ENCODE measurements around the gene MTUS2.
A peak's percentile ranks its signal among the peaks of the same experiment; 100 is the strongest.
"Not testable (repeated sequence)": the region's sequence is repeated elsewhere in the genome, so short reads cannot be mapped to it uniquely, and the experiment has no call there.

The MTUS2 gene

DNA sequence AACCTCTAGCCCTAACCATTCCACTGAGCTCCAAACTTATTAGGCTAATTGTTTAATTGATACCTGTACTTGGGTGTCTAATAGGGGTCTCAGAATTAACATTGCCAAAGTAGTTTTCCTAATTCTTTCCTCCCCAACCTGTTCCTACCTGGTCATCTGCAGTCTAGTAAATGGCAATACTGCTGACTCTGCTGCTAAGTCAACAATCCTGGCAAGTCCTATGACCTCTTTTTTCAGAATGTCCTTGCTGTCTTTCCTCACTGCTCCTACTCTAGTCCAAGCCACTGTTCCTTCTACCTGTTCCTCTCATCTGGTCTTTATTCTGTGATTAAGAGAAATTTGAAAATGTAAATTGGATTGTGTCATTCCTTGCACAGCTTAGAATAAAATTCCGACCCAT lies 143.9 kb downstream of the MTUS2 start:
- H3K4me3 Mint-ChIP-seq = no peak overlapping the region
- H3K36me3 Mint-ChIP-seq = no peaks in the 10 kb centered on the region
- H3K27ac Mint-ChIP-seq = no peak overlapping the region
- ATAC-seq = no peak
- H3K9me3 Mint-ChIP-seq = no peaks in the 10 kb centered on the region
- H3K27me3 Mint-ChIP-seq = peaks cover 9% of the 10 kb centered on the region
- no peaks in the 10 kb centered on the region for H3K4me1 Mint-ChIP-seq

DNA sequence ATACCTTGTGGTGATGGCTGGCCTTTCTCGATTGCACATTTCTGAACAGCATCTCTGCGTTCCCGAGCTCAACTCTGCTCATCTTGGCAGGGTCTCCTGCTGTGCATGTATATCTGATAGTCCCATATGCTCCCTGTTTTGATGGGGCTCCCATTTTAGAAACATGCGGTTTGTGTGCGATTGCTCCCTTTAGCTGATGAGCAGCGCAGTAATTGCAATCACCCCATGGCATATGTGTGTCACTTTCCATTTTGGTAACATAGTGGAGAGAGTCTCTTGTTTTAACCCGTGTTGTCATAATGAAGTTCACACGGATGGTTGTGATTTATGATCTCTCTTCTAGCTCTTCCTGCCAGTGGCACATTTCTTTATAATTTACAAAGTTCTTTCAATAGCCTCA lies 144.7 kb downstream of the MTUS2 start:
- Mint-ChIP-seq H3K9me3 (no peaks in the 10 kb centered on the region), H3K4me3 (no peak overlapping the region), H3K27me3 (peaks cover 9% of the 10 kb centered on the region), H3K4me1 (no peaks in the 10 kb centered on the region), H3K36me3 (no peaks in the 10 kb centered on the region), H3K27ac (no peak overlapping the region)
- no peak for ATAC-seq

DNA sequence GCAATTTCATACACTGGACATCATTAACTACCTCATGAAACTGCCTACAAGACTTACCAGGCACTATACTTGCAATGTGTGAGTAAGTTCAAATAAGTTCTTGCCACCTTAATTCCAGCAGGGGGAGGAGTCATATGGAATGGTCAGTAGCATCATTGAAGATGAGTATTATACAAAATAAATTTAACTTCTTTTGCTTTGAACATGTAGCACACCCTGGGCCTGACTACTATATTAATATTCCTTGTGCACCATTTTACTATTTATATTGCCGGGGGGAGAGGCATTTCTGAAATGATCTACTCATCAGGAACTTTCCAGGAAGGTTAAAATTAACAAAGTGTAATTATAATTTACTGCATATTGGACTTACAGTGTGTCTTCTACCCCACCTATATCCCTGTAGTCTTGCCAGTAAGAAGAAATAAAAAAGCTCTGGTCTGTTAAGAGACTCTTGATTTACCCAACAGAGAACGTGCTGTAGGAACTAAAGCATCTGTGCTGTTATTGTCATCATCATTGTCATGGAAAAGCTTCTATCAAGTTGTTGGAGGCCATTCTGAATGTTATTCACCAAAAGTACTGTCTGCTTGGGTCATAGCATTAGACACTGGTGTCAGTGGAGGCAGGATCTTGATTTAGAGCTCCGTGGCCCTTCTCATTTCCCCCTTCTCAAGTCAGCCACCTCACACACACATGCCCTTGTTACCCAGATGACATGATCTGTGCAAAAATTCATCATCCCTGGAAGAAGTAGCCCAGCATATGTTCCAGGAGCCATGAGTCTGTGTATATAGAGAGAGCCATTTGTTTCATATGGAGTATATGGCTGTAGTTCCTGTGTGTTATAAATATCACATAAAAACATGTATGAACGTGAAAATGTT lies 147.1 kb downstream of the MTUS2 start:
- ATAC-seq = no peak
- Mint-ChIP-seq H3K4me3 (no peak overlapping the region), H3K36me3 (no peaks in the 10 kb centered on the region), H3K27me3 (peaks cover 9% of the 10 kb centered on the region), H3K9me3 (no peaks in the 10 kb centered on the region), H3K4me1 (no peaks in the 10 kb centered on the region), H3K27ac (no peak overlapping the region)

DNA sequence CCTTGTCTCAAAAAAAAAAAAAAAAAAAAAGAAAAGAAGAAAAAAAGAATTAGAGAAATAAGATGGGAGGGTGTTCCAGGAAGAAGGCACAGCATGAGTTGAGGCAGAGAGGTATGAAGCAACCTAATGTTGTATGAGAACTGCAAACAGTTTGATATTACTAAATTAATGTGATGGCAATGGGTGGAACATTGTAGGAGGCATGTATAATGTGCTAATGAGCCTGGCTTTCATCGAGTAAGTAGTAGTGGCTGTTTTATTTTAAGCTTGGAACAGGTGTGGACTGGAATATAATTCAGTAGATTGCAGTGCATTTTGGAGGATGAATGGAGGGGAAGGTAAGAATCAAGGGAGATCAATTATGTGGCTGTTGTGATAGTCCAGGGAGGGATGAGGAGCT lies 156.1 kb downstream of the MTUS2 start:
- Mint-ChIP-seq H3K4me1 (no peaks in the 10 kb centered on the region), H3K9me3 (no peaks in the 10 kb centered on the region), H3K4me3 (no peak overlapping the region), H3K27me3 (peaks cover 27% of the 10 kb centered on the region), H3K36me3 (no peaks in the 10 kb centered on the region), H3K27ac (no peak overlapping the region)
- no peak for ATAC-seq

DNA sequence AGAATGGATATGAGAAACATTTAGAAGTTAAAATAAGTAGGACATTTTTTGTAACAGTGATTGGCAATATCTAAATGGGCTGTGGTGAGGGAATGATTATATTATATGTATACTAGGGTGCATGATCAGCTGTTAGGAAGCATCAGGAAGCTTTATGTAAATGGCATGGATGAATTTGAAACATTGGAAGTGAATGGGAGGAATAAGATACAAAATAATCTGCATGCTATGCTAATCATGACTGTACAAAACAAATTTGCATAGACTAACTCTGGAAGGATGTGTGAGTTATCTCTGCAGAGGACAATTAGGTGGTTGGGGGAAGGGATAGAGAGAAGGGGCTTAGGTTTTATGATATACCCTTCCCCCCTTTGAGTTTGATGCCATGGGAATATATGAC lies 156.5 kb downstream of the MTUS2 start:
- H3K27me3 Mint-ChIP-seq = peaks cover 27% of the 10 kb centered on the region
- H3K9me3 Mint-ChIP-seq = no peaks in the 10 kb centered on the region
- H3K36me3 Mint-ChIP-seq = no peaks in the 10 kb centered on the region
- no peak overlapping the region for H3K4me3 Mint-ChIP-seq
- H3K4me1 Mint-ChIP-seq = no peaks in the 10 kb centered on the region
- no peak for ATAC-seq
- no peak overlapping the region for H3K27ac Mint-ChIP-seq

DNA sequence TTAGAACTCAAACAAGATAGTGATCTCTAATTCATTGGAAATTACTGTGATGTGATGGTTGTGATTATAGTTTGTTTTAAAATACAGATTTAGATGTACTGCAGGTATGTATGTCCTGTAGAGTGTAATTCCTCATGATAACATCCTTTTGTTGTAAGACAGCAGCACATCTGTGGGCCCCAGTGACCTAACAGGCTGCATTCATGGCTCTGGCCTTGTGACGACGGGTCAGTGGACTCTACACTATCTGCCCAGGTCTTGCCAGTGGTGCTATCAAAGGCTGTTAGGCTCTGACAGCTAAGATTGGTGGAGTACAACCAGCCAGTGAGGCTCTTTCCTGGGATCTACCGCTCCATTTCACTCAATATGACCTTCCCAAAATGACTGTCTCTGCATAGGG lies 158.4 kb downstream of the MTUS2 start:
- ATAC-seq = no peak
- Mint-ChIP-seq H3K27ac (no peak overlapping the region), H3K36me3 (no peaks in the 10 kb centered on the region), H3K4me1 (no peaks in the 10 kb centered on the region), H3K27me3 (peaks cover 26% of the 10 kb centered on the region), H3K4me3 (no peak overlapping the region), H3K9me3 (no peaks in the 10 kb centered on the region)

DNA sequence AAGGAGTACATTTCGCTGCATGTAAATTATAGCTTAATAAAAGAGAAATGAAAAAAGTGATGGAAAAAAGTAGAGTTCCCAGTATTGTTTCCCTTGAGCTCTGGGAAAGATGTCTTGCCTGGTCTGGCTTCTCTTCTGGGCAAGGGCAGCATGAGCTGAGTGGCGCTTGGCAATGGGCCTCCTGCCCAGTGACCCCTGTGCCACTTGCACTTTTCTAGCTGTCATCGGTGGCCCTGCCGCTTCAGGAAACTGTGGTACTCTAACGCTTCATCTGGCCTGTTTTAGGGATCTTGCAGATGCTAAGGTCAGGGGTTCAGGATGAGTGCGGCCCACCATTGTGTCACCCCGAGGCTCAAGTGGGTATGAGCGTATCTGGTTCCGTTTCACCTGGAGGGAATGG lies 161.4 kb downstream of the MTUS2 start:
- no peaks in the 10 kb centered on the region for H3K4me1 Mint-ChIP-seq
- peaks cover 5% of the 10 kb centered on the region for H3K27me3 Mint-ChIP-seq
- no peak overlapping the region for H3K4me3 Mint-ChIP-seq
- ATAC-seq = no peak
- H3K36me3 Mint-ChIP-seq = no peaks in the 10 kb centered on the region
- no peak overlapping the region for H3K27ac Mint-ChIP-seq
- H3K9me3 Mint-ChIP-seq = no peaks in the 10 kb centered on the region

DNA sequence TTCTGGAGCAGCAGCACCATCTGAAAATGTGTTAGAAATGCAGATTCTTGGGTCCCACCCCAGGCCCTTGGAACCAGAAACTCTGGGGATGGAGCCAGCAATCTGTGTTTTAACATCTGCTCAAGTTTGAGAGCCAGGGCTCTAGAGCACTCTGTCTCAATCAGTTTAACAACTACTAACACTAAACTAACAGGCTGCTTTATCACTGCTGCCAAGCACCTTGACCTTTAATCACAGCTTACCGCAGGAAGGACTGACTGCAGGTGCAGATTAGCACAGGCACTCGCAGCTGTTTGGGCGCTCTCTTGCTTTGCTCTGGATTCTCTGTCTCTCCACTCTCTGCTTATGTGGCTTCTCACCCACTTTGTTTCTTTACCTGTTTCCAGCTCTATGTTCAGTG lies 163.5 kb downstream of the MTUS2 start:
- H3K27ac Mint-ChIP-seq = no peak overlapping the region
- no peaks in the 10 kb centered on the region for H3K4me1 Mint-ChIP-seq
- H3K36me3 Mint-ChIP-seq = no peaks in the 10 kb centered on the region
- H3K9me3 Mint-ChIP-seq = no peaks in the 10 kb centered on the region
- no peak for ATAC-seq
- no peak overlapping the region for H3K4me3 Mint-ChIP-seq
- no peaks in the 10 kb centered on the region for H3K27me3 Mint-ChIP-seq

DNA sequence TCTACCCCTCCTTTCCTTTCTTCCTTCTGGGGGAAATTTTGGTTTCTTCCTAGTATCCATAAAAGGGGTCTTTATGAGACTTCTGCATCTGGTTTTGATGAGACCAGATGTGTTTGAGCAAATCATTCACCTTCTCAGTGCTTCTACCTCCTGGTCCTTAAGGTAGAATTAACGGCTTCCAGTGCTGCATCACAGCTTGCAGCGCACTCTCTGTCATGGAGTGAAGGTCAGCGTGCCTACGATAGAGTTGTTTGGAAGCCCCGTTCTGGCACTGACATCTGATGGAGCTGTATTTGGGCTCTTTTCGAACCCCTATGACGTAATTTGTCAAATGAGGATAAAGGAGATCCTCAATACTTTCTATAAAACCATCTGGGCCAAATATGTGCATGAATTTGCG lies 164.2 kb downstream of the MTUS2 start:
- Mint-ChIP-seq H3K36me3 (no peaks in the 10 kb centered on the region), H3K27ac (no peak overlapping the region), H3K4me3 (no peak overlapping the region), H3K4me1 (no peaks in the 10 kb centered on the region), H3K9me3 (no peaks in the 10 kb centered on the region), H3K27me3 (no peaks in the 10 kb centered on the region)
- ATAC-seq = no peak

DNA sequence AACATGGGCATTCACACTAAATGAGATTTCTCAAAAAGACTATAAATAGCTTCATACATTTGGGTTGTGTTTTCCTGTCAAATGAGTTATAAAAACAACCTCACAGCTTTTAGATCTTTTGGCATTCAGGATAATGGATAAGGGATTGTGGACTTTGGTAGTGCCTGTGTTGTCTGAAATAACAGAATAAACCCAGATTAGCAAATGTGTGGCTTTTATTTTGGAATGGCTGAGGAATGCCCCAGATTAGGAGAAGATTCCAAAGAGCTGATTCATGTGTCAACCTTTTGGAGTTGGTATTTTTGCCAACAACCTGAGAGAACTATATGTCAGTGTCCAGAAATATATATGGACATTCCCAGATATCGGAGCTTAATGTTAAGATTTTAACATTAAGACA lies 164.7 kb downstream of the MTUS2 start:
- Mint-ChIP-seq H3K36me3 (no peaks in the 10 kb centered on the region), H3K4me3 (no peak overlapping the region), H3K27ac (no peak overlapping the region), H3K4me1 (no peaks in the 10 kb centered on the region), H3K27me3 (no peaks in the 10 kb centered on the region), H3K9me3 (peaks cover under 1% of the 10 kb centered on the region)
- no peak for ATAC-seq

DNA sequence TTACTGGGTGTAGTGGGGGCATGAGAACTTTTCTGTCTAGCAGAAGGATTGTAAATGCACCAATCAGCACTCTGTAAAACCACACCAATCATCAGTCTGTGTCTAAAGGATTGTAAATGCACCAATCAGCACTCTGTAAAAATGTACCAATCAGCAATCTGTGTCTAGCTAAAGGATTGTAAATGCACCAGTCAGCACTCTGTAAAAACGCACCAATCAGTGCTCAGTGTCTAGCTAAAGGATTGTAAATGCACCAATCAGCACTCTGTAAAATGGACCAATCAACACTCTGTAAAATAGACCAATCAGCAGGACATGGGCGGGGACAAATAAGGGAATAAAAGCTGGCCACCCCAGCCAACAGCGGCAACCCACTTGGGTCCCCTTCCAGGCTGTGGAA lies 170.2 kb downstream of the MTUS2 start:
- not testable (repeated sequence) for H3K4me3 Mint-ChIP-seq, ATAC-seq, H3K4me1 Mint-ChIP-seq, H3K36me3 Mint-ChIP-seq, H3K9me3 Mint-ChIP-seq, H3K27ac Mint-ChIP-seq, H3K27me3 Mint-ChIP-seq

DNA sequence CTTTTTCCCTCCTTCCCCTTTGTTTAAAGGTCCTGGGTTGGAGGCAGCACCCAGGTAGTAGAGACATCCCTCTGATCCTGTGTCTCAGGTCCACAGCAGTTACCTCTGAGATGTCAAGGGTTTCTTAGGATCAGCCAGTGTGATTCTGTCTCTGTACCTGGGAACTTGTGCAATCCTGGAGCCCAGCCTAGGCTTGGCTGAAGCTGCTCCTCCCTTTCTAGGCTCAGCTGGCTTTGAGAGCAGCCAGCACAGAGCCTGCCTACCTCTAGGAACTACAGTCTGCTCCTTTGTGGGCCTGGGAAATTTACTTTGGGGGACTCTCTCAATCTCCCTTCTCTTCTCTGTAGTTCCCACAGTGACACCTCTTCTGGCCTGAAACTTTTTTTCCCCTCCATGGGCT lies 171.6 kb downstream of the MTUS2 start:
- no peak for ATAC-seq
- Mint-ChIP-seq H3K27me3 (no peaks in the 10 kb centered on the region), H3K4me3 (no peak overlapping the region), H3K36me3 (no peaks in the 10 kb centered on the region), H3K4me1 (no peaks in the 10 kb centered on the region), H3K27ac (no peak overlapping the region), H3K9me3 (peaks cover 4% of the 10 kb centered on the region)

DNA sequence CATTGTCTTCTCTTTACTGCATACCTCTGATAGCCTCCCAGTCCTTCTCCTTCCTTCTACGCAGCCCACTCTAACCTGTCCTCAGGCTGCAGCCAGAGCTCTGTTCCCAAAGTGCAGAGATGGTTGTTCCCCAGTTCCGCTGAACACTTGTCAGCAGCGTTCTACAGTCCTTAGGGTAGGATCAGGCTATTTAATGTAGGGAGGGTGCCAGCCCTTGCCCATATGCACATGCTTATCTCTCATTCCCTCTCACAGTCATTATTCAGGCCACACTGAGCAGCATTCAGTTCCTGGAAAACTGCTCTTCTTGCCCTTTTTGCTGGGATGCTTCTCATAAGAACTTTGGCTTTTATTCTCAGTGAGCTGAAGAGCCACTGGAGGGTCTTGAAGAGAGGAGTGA lies 180.7 kb downstream of the MTUS2 start:
- Mint-ChIP-seq H3K9me3 (peaks cover 13% of the 10 kb centered on the region), H3K4me1 (no peaks in the 10 kb centered on the region), H3K27me3 (peaks cover 27% of the 10 kb centered on the region), H3K36me3 (peaks cover 6% of the 10 kb centered on the region), H3K4me3 (no peak overlapping the region), H3K27ac (no peak overlapping the region)
- ATAC-seq = no peak

DNA sequence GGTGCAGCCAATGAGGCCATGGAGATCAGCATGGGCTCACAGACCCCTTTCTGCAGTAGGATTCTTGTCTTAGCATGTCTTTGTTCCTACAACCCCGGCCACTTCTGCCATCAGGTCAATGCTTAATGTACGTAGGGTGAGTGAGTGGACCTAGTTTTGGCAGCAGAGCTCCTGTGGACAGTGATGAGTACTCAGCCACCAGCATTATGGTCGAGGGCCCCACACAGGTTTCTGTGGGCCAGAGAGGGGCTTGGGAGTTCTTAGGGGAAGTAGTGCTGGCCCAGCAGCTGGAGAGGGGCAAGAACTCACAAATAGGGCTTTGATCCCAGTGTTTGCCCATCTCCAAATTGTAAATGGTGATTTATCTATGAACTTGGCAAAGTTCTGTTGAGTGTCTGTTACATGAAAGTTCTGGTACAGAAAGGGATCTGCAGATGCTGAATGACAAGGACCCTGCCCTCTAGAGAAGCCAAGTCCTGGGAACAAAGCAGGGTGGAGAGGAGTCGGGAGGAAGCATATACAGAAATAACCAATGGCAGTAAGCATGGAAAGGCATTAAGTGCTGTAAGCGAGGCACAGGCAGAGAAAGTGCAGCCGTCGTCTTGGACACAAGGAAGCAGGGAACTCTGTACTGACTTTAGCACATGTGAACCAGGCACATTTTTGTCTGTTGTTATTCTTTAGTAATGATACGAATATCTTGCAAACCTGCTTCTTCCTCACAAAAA lies 185.1 kb downstream of the MTUS2 start:
- Mint-ChIP-seq H3K27ac (no peak overlapping the region), H3K36me3 (peaks cover 6% of the 10 kb centered on the region), H3K4me3 (no peak overlapping the region), H3K9me3 (peaks cover 8% of the 10 kb centered on the region), H3K27me3 (peaks cover 38% of the 10 kb centered on the region), H3K4me1 (no peaks in the 10 kb centered on the region)
- ATAC-seq = peak; percentile 20

DNA sequence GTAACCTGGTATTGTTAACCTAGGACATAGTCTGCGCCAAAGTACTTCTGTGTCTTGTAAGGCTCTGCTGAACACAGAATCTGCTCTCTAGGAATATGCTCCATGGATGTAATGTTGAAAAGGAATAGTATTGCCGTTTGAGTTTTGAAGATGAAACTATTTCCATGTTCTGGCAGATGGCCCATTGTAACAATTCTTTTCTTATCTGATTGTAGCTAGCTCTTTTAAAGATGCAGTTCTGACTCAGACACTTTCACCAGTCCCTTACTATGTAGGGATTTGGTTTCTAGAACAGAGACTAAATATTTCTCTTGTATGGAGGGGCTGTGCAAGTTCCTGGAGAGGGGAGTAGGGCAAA lies 185.6 kb downstream of the MTUS2 start:
- Mint-ChIP-seq H3K27ac (no peak overlapping the region), H3K4me1 (no peaks in the 10 kb centered on the region), H3K9me3 (peaks cover 5% of the 10 kb centered on the region), H3K4me3 (no peak overlapping the region), H3K27me3 (peaks cover 33% of the 10 kb centered on the region), H3K36me3 (peaks cover 2% of the 10 kb centered on the region)
- no peak for ATAC-seq

DNA sequence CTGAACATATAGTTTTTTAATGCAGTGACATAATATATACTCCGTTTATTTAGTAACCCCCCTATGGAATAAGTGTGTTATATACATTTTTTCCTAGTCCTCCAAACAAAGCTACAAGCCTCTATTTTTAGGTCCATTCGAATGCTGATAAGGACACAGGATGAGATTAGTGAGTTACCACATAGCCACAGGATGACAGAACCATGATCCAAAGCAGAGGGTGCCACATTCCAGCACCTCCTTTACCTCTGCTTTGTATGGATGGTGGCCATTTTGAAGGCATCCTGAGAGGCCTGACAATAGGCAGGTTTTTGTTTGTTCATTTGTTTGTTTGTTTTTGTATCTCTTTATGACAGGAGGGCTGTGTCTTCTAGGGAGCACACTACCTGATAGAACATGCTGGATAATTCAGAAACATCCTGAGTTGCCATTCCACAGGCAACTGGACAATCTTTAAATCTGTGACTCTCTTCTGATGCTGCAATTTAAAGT lies 186.3 kb downstream of the MTUS2 start:
- H3K27me3 Mint-ChIP-seq = peaks cover 26% of the 10 kb centered on the region
- H3K4me1 Mint-ChIP-seq = no peaks in the 10 kb centered on the region
- H3K9me3 Mint-ChIP-seq = no peaks in the 10 kb centered on the region
- no peak overlapping the region for H3K27ac Mint-ChIP-seq
- no peaks in the 10 kb centered on the region for H3K36me3 Mint-ChIP-seq
- no peak overlapping the region for H3K4me3 Mint-ChIP-seq
- ATAC-seq = no peak

All from stimulated activated memory B cell treated with anti-CD40 and anti-IgM and Interleukin-4, amounts not matched to agents 10 μg/mL and 1 μg/mL and 100 μg/mL, for 72 hours (primary cell).